Liver (tissue), 9 donors: ENCODE results near the gene SLK. TPM values are rescaled to one million over a fixed set of nuclear protein-coding genes. Genes with fewer than 3 reads are reported as not detected.

ENCODE experiments used
- DNase-seq: peaks from one replicate; pipeline ENCODE4 v3.0.0-alpha.2; 2017; ENCODE audit warnings: low spot score
- H3K27ac ChIP-seq, 2 donors: one replicate each; pipeline ENCODE4 v1.7.0; 2013; ENCODE audit warnings: inconsistent platforms in 2 of 2, low read length in 2 of 2, control low read depth in 1 of 2, low read depth in 1 of 2, mild to moderate bottlenecking in 1 of 2
- H3K27me3 ChIP-seq, 4 donors: one replicate each; pipeline versions ENCODE4 v1.6.1 to v1.7.0; 2013; ENCODE audit warnings: low read length in 3 of 4, inconsistent platforms in 1 of 4, mild to moderate bottlenecking in 1 of 4, moderate library complexity in 1 of 4; ENCODE audit not compliant: control insufficient read depth in 4 of 4, insufficient read depth in 4 of 4
- H3K36me3 ChIP-seq, 4 donors: one replicate each; pipeline versions ENCODE4 v1.6.1 to v1.7.0; 2013; ENCODE audit warnings: low read length in 3 of 4, mild to moderate bottlenecking in 3 of 4, low read depth in 1 of 4, moderate library complexity in 1 of 4; ENCODE audit not compliant: control insufficient read depth in 4 of 4, insufficient read depth in 3 of 4
- H3K4me1 ChIP-seq, 4 donors: one replicate each; pipeline versions ENCODE4 v1.6.1 to v1.7.0; 2013; ENCODE audit warnings: low read length in 3 of 4, mild to moderate bottlenecking in 3 of 4, moderate library complexity in 1 of 4; ENCODE audit not compliant: control insufficient read depth in 4 of 4, insufficient read depth in 4 of 4
- H3K4me3 ChIP-seq, 3 donors: one replicate each; pipeline versions ENCODE4 v1.6.1 to v1.7.0; 2013; ENCODE audit warnings: low read length in 3 of 3, control low read depth in 1 of 3, low read depth in 1 of 3, mild to moderate bottlenecking in 1 of 3
- H3K9ac ChIP-seq, 2 donors: one replicate each; pipeline ENCODE4 v1.7.0; 2013; ENCODE audit warnings: low read length in 2 of 2, mild to moderate bottlenecking in 2 of 2, moderate library complexity in 2 of 2, control low read depth in 1 of 2, low read depth in 1 of 2
- H3K9me3 ChIP-seq, 4 donors: one replicate each; pipeline versions ENCODE4 v1.6.1 to v1.7.0; 2013; ENCODE audit warnings: low read length in 3 of 4; ENCODE audit not compliant: control insufficient read depth in 4 of 4
- FOXA1 ChIP-seq: IDR thresholded peaks from 2 replicates; pipeline ENCODE4 v1.6.1; 2016; ENCODE audit warnings: antibody characterized with exemption
- FOXA2 ChIP-seq: IDR thresholded peaks from 2 replicates; pipeline ENCODE4 v1.6.1; 2016; ENCODE audit warnings: antibody characterized with exemption
- GABPA ChIP-seq, 2 donors: IDR thresholded peaks in 1 of 2; conservative IDR thresholded peaks in 1 of 2; 2 replicates each; pipeline ENCODE4 v1.6.1; 2016; ENCODE audit warnings: antibody characterized with exemption in 2 of 2, mild to moderate bottlenecking in 1 of 2, moderate library complexity in 1 of 2
- HNF4A ChIP-seq, 2 donors: conservative IDR thresholded peaks; 2 replicates each; pipeline ENCODE4 v1.6.1; 2016; ENCODE audit warnings: antibody characterized with exemption in 2 of 2, mild to moderate bottlenecking in 2 of 2
- HNF4G ChIP-seq: IDR thresholded peaks from 2 replicates; pipeline ENCODE4 v1.6.1; 2016; ENCODE audit warnings: antibody characterized with exemption
- JUND ChIP-seq, 2 donors: IDR thresholded peaks; 2 replicates each; pipeline ENCODE4 v1.6.1; 2016; ENCODE audit warnings: antibody characterized with exemption in 2 of 2
- NR2F2 ChIP-seq: IDR thresholded peaks from 2 replicates; pipeline ENCODE4 v1.6.1; 2016; ENCODE audit warnings: antibody characterized with exemption
- RAD21 ChIP-seq, 2 donors: IDR thresholded peaks; 2 replicates each; pipeline ENCODE4 v1.6.1; 2016; ENCODE audit warnings: antibody characterized with exemption in 2 of 2, mild to moderate bottlenecking in 2 of 2
- RXRA ChIP-seq, 2 donors: IDR thresholded peaks; 2 replicates each; pipeline ENCODE4 v1.6.1; 2017 to 2018; ENCODE audit warnings: antibody characterized with exemption in 2 of 2, mild to moderate bottlenecking in 1 of 2
- SP1 ChIP-seq: IDR thresholded peaks from 2 replicates; pipeline ENCODE4 v1.6.1; 2018; ENCODE audit warnings: antibody characterized with exemption, mild to moderate bottlenecking
- TAF1 ChIP-seq: conservative IDR thresholded peaks from 2 replicates; pipeline ENCODE4 v1.6.1; 2016; ENCODE audit warnings: antibody characterized with exemption, mild to moderate bottlenecking
- YY1 ChIP-seq: IDR thresholded peaks from 2 replicates; pipeline ENCODE4 v1.6.1; 2016; ENCODE audit warnings: antibody characterized with exemption, mild to moderate bottlenecking
- WGBS: extraction: QIAGEN DNeasy Blood & Tissue Kit; methylation state at CpG from one replicate; pipeline ENCODE4 v1.1.7; 2013; 5-methylcytosine and 5-hydroxymethylcytosine counted together
- polyA plus RNA-seq, 2 donors: library from polyadenylated mRNA; stranded (reverse) in 1 of 2; unstranded in 1 of 2; fragments of 200-250 nt in 1 of 2; fragments of >200 nt in 1 of 2; fragmentation: Nextera tagmentation in 1 of 2; extraction: Ambion mirVana in 1 of 2; gene quantifications; one replicate each; pipeline versions ENCODE4 v1.2.1 to v1.2.3, GENCODE V29; 2013 to 2015
- total RNA-seq, 2 donors: library from RNA; depleted of rRNA; stranded (reverse); fragments of >200 nt; gene quantifications; one replicate each; pipeline ENCODE4 v1.2.3, GENCODE V29; 2014
- TF ChIP-seq, protein P1 (sequence below): IDR thresholded peaks from 2 replicates; pipeline ENCODE4 v1.6.1; 2016; ENCODE audit warnings: antibody characterized with exemption
- TF ChIP-seq, protein P2 (sequence below): IDR thresholded peaks from 2 replicates; pipeline ENCODE4 v1.6.1; 2016; ENCODE audit warnings: antibody characterized with exemption, mild to moderate bottlenecking
- TF ChIP-seq, protein P3 (sequence below): IDR thresholded peaks from 2 replicates; pipeline ENCODE4 v1.6.1; 2016; ENCODE audit warnings: antibody characterized with exemption
- TF ChIP-seq, protein P4 (sequence below): fragments of 150-350 bp; IDR thresholded peaks from 2 replicates; pipeline ENCODE4 v1.5.1; 2017; ENCODE audit warnings: improper control_type of control experiment, low read depth, low read length; ENCODE audit not compliant: missing input control
- donor health status: healthy.
- donor health status: healthy.
- donor health status: healthy.
- donor health status: healthy.
- donor health status: healthy.

Gene SLK
- total and polyA plus RNA-seq, 4 donors: 3.9 to 20.3 (median 12.4) TPM

DNA sequence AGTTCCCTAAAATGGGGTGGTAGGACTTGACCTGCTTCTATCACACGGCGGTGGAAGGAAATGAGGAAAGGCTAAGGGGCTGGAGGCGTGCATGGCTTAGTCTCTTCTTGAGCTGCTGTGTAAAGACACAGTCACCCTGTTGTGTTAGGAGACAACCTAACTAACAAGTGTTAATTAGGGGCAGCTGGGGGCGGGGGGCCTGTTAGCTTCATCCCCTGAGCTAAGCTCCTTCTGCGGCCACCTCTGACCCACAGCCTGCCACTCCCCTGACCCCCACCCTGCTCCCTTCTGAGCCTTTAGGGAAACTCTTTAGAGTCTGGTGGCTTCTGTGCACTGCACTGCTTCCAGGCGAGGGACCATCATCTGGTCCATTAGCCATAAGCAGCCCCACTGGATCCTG lies 90.8 kb downstream of the SLK start:
- 88% methylated on average over 6 of the region's 6 CpGs for WGBS
- no peak for DNase-seq
- no peak for TF ChIP-seq NR2F2
- TF ChIP-seq RAD21 (IDR thresholded peaks at IDR 0.05): no peak
- no peak for TF ChIP-seq HNF4G
- no peak for TF ChIP-seq FOXA2
- TF ChIP-seq, protein P1, sequence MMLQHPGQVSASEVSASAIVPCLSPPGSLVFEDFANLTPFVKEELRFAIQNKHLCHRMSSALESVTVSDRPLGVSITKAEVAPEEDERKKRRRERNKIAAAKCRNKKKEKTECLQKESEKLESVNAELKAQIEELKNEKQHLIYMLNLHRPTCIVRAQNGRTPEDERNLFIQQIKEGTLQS: no peak
- Histone ChIP-seq H3K4me1 (no peaks in the 10 kb centered on the region), H3K4me3 (no peak overlapping the region), H3K36me3 (no peaks in the 10 kb centered on the region), H3K27me3 (no peaks in the 10 kb centered on the region), H3K9ac (no peak overlapping the region), H3K9me3 (no peaks in the 10 kb centered on the region), H3K27ac (no peak overlapping the region)

DNA sequence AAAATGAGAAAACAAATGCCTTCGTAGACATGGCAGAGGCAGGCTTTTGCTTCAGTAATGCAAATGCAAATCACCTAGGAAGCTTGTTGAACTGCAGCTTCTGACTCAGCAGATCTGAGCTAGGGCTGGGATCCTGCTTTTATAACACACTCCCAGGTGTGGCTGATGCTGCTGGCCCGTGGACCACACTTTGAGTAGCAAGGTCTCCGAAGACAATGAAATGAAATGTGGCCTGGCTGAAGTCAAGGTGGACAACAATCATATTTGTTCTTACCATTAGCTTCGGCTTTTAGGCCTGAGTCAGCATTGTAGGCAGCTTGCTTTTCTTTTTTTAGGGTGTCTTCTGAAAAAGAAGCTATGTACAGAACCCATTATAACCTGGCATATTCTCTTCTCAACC lies 92.4 kb downstream of the SLK start:
- H3K27me3 ChIP-seq: no peaks in the 10 kb centered on the region
- no peak overlapping the region for H3K4me3 ChIP-seq
- TF ChIP-seq FOXA2: no peak
- TF ChIP-seq, protein P2, sequence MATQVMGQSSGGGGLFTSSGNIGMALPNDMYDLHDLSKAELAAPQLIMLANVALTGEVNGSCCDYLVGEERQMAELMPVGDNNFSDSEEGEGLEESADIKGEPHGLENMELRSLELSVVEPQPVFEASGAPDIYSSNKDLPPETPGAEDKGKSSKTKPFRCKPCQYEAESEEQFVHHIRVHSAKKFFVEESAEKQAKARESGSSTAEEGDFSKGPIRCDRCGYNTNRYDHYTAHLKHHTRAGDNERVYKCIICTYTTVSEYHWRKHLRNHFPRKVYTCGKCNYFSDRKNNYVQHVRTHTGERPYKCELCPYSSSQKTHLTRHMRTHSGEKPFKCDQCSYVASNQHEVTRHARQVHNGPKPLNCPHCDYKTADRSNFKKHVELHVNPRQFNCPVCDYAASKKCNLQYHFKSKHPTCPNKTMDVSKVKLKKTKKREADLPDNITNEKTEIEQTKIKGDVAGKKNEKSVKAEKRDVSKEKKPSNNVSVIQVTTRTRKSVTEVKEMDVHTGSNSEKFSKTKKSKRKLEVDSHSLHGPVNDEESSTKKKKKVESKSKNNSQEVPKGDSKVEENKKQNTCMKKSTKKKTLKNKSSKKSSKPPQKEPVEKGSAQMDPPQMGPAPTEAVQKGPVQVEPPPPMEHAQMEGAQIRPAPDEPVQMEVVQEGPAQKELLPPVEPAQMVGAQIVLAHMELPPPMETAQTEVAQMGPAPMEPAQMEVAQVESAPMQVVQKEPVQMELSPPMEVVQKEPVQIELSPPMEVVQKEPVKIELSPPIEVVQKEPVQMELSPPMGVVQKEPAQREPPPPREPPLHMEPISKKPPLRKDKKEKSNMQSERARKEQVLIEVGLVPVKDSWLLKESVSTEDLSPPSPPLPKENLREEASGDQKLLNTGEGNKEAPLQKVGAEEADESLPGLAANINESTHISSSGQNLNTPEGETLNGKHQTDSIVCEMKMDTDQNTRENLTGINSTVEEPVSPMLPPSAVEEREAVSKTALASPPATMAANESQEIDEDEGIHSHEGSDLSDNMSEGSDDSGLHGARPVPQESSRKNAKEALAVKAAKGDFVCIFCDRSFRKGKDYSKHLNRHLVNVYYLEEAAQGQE: no peak
- no peak for TF ChIP-seq GABPA (IDR thresholded peaks at IDR 0.05 in 1 of 2, conservative IDR thresholded peaks at IDR 0.05 in 1 of 2)
- TF ChIP-seq RAD21 (IDR thresholded peaks at IDR 0.05): no peak
- TF ChIP-seq HNF4G: no peak
- TF ChIP-seq JUND (IDR thresholded peaks at IDR 0.05): no peak
- TF ChIP-seq SP1: no peak
- 77% methylated on average over 4 of the region's 4 CpGs for WGBS
- H3K27ac ChIP-seq: no peak overlapping the region
- no peaks in the 10 kb centered on the region for H3K4me1 ChIP-seq
- DNase-seq: no peak
- H3K36me3 ChIP-seq: no peaks in the 10 kb centered on the region
- H3K9ac ChIP-seq: no peak overlapping the region
- no peaks in the 10 kb centered on the region for H3K9me3 ChIP-seq

DNA sequence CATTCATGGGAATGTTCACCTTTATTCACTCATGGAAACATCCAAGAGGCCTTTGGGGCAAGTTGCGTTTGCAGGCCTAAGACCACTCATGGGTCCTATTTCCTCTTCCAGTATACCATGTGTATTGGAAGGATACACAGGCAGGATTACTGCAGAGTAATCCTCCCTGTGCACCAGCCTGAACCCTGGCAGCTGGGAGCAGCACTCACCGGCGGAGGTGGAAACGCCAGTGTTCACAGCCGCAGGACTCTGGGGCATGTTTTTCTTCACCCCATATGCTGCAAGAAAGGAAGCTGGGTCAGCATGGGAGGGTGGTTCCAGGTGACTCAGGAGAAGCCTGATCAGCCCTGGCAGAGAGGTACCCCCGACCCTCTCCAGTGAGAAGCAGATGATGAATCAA lies 94.3 kb downstream of the SLK start:
- H3K9me3 ChIP-seq: no peaks in the 10 kb centered on the region
- H3K9ac ChIP-seq: no peak overlapping the region
- no peak overlapping the region for H3K27ac ChIP-seq
- no peaks in the 10 kb centered on the region for H3K4me1 ChIP-seq
- DNase-seq: no peak
- WGBS: 95% methylated on average over 6 of the region's 6 CpGs
- no peaks in the 10 kb centered on the region for H3K27me3 ChIP-seq
- no peak for TF ChIP-seq SP1
- TF ChIP-seq GABPA (IDR thresholded peaks at IDR 0.05 in 1 of 2, conservative IDR thresholded peaks at IDR 0.05 in 1 of 2): no peak
- no peak for TF ChIP-seq HNF4A (conservative IDR thresholded peaks at IDR 0.05)
- no peak for TF ChIP-seq RAD21 (IDR thresholded peaks at IDR 0.05)
- TF ChIP-seq, protein P3, sequence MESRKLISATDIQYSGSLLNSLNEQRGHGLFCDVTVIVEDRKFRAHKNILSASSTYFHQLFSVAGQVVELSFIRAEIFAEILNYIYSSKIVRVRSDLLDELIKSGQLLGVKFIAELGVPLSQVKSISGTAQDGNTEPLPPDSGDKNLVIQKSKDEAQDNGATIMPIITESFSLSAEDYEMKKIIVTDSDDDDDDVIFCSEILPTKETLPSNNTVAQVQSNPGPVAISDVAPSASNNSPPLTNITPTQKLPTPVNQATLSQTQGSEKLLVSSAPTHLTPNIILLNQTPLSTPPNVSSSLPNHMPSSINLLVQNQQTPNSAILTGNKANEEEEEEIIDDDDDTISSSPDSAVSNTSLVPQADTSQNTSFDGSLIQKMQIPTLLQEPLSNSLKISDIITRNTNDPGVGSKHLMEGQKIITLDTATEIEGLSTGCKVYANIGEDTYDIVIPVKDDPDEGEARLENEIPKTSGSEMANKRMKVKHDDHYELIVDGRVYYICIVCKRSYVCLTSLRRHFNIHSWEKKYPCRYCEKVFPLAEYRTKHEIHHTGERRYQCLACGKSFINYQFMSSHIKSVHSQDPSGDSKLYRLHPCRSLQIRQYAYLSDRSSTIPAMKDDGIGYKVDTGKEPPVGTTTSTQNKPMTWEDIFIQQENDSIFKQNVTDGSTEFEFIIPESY: no peak
- no peak for TF ChIP-seq TAF1
- TF ChIP-seq NR2F2: no peak
- no peak for TF ChIP-seq YY1
- TF ChIP-seq, protein P1: no peak
- no peak for TF ChIP-seq HNF4G
- TF ChIP-seq RXRA (IDR thresholded peaks at IDR 0.05): no peak
- TF ChIP-seq, protein P4, sequence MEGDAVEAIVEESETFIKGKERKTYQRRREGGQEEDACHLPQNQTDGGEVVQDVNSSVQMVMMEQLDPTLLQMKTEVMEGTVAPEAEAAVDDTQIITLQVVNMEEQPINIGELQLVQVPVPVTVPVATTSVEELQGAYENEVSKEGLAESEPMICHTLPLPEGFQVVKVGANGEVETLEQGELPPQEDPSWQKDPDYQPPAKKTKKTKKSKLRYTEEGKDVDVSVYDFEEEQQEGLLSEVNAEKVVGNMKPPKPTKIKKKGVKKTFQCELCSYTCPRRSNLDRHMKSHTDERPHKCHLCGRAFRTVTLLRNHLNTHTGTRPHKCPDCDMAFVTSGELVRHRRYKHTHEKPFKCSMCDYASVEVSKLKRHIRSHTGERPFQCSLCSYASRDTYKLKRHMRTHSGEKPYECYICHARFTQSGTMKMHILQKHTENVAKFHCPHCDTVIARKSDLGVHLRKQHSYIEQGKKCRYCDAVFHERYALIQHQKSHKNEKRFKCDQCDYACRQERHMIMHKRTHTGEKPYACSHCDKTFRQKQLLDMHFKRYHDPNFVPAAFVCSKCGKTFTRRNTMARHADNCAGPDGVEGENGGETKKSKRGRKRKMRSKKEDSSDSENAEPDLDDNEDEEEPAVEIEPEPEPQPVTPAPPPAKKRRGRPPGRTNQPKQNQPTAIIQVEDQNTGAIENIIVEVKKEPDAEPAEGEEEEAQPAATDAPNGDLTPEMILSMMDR: no peak
- TF ChIP-seq FOXA1: no peak
- H3K4me3 ChIP-seq: no peak overlapping the region
- no peaks in the 10 kb centered on the region for H3K36me3 ChIP-seq
